ENCODE results near the gene CHN1.

DNA sequence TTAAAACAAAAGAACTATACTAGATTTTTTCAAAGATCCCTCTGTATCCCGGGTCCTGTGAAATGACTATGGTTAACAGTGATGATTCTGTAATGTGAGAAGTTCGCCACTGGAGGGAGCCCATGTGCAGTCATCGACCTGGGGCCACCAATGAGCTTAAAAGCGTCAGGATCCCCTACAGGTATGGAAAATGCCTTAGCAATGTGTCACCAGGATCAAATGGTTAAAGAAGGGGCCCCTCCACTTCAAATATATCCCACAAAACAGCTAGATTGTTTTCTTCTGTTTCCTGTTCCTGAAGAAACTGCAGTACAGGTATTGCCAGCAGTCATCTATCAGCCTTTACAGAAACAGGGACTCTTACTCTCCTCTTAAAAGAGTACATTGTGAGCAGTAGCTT, 256.2 kb downstream of the CHN1 start:
- no peak for TF ChIP-seq SUZ12 (IDR thresholded peaks at IDR 0.05)
- no peak for TF ChIP-seq TARDBP (IDR thresholded peaks at IDR 0.05)
- no peak for TF ChIP-seq ZNF384 (IDR thresholded peaks at IDR 0.05)
